ENCODE measurements around the gene CUX1.

DNA sequence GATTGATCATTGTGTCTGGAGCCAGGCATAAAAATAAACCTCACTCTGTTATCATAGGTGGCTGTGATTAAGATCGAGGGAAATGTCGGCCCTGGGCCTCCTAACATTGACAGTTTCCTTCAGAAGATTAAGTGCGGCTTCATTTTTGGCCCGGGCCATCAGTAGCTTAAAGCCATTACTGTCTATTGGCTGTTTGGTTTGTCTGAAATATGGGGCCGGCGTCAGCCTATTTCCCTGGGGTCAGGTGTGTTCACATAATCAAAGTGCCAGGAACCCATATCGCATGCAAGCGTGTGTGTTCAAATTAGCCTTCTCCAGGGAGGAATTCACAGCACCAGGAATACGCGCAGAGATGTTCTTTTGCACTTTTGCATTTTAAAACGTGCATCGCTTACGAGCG lies 114.7 kb downstream of the CUX1 start:
- TF ChIP-seq, protein P1, sequence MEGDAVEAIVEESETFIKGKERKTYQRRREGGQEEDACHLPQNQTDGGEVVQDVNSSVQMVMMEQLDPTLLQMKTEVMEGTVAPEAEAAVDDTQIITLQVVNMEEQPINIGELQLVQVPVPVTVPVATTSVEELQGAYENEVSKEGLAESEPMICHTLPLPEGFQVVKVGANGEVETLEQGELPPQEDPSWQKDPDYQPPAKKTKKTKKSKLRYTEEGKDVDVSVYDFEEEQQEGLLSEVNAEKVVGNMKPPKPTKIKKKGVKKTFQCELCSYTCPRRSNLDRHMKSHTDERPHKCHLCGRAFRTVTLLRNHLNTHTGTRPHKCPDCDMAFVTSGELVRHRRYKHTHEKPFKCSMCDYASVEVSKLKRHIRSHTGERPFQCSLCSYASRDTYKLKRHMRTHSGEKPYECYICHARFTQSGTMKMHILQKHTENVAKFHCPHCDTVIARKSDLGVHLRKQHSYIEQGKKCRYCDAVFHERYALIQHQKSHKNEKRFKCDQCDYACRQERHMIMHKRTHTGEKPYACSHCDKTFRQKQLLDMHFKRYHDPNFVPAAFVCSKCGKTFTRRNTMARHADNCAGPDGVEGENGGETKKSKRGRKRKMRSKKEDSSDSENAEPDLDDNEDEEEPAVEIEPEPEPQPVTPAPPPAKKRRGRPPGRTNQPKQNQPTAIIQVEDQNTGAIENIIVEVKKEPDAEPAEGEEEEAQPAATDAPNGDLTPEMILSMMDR (IDR thresholded peaks at IDR 0.05), result no peak
- TF ChIP-seq POLR2A (IDR thresholded peaks at IDR 0.05) (no peak), EP300 (IDR thresholded peaks at IDR 0.05) (no peak)

All from ovary (tissue), 3 donors.